ENCODE results near the gene GFY.
"Not testable (repeated sequence)": the region's sequence is repeated elsewhere in the genome, so short reads cannot be mapped to it uniquely, and the experiment has no call there.

GFY gene

GRCh38 chr19:49458567-49458903, 33.3 kb downstream of the GFY start:
- no peak for DNase-seq (ENCODE audit: low read depth)
- TF ChIP-seq CTCF (IDR thresholded peaks at IDR 0.05; ENCODE audit: control insufficient read depth, insufficient read depth, low read depth, low read length, missing control alignments), result no peak
- no peak overlapping the region for H3K4me3 ChIP-seq (ENCODE audit: control insufficient read depth, low read depth, low read length)

GRCh38 chr19:49459388-49459787, 34.2 kb downstream of the GFY start:
- no peak for TF ChIP-seq CTCF (IDR thresholded peaks at IDR 0.05; ENCODE audit: control insufficient read depth, insufficient read depth, low read depth, low read length, missing control alignments)
- no peak for DNase-seq (ENCODE audit: low read depth)
- H3K4me3 ChIP-seq (ENCODE audit: control insufficient read depth, low read depth, low read length), result no peak overlapping the region

DNA sequence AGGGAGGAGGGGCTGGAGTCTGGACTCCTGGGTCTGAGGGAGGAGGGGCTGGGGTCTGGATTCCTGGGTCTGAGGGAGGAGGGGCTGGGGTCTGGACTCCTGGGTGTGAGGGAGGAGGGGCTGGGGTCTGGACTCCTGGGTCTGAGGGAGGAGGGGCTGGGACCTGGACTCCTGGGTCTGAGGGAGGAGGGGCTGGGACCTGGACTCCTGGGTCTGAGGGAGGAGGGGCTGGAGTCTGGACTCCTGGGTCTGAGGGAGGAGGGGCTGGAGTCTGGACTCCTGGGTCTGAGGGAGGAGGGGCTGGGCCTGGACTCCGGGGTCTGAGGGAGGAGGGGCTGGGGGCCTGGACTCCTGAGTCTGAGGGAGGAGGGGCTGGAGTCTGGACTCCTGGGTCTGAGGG, 35.9 kb downstream of the GFY start:
- not testable (repeated sequence) for H3K4me3 ChIP-seq (ENCODE audit: control insufficient read depth, low read depth, low read length); DNase-seq (ENCODE audit: low read depth)

DNA sequence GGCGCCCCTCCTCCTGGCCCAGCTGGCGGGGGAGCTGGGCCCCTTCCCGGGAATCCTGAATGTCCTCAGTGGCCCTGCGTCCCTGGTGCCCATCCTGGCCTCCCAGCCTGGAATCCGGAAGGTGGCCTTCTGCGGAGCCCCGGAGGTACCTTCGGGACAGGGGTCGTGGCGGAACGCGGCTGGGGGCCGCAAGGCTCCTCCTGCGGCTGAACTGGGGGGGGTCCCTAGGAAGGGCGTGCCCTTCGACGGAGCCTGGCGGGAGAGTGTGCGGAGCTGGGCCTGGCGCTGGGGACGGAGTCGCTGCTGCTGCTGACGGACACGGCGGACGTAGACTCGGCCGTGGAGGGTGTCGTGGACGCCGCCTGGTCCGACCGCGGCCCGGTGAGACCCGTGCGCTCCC, 36.5 kb downstream of the GFY start:
- TF ChIP-seq CTCF (IDR thresholded peaks at IDR 0.05; ENCODE audit: control insufficient read depth, insufficient read depth, low read depth, low read length, missing control alignments), result no peak
- no peak for DNase-seq (ENCODE audit: low read depth)
- no peak overlapping the region for H3K4me3 ChIP-seq (ENCODE audit: control insufficient read depth, low read depth, low read length)

DNA sequence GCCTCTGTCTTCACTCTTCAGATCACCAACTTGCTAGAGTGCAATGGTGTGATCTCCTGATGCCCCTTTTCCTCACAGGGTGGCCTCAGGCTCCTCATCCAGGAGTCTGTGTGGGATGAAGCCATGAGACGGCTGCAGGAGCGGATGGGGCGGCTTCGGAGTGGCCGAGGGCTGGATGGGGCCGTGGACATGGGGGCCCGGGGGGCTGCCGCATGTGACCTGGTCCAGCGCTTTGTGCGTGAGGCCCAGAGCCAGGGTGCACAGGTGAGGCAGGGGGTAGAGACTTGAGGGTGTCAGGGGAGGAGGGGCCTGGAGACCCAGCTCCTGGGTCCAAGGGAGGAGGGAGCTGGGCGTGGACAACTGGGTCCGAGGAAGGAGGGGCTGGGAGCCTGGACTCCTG, 37.3 kb downstream of the GFY start:
- no peak for TF ChIP-seq CTCF (IDR thresholded peaks at IDR 0.05; ENCODE audit: control insufficient read depth, insufficient read depth, low read depth, low read length, missing control alignments)
- DNase-seq (ENCODE audit: low read depth), result no peak

GRCh38 chr19:49463960-49464740, 39.0 kb downstream of the GFY start:
- TF ChIP-seq CTCF (IDR thresholded peaks at IDR 0.05; ENCODE audit: control insufficient read depth, insufficient read depth, low read depth, low read length, missing control alignments), result no peak
- no peak for DNase-seq (ENCODE audit: low read depth)

More for the DNA sequence above, 37.3 kb downstream of the GFY start:
- H3K4me3 ChIP-seq (ENCODE audit: control insufficient read depth, low read depth, low read length), result no peak overlapping the region

DNA sequence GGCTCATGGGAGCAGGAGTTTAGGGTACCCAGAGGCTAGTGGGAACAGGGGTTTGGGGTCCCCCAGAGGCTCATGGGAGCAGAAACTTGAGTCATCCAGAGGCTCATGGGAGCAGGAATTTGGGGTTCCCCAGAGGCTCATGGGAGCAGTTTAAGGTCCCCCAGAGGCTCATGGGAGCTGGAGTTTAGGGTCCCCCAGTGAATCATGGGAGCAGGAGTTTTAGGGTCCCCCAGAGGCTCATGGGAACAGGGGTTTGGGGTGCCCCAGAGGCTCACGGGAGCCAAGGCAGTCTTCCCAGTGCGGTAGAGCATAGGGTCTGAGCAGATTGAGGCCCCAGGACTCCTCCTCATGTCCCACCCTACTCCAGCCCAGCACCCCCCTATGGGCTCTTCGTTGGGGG, 40.2 kb downstream of the GFY start:
- no peak overlapping the region for H3K4me3 ChIP-seq (ENCODE audit: control insufficient read depth, low read depth, low read length)
- no peak for TF ChIP-seq CTCF (IDR thresholded peaks at IDR 0.05; ENCODE audit: control insufficient read depth, insufficient read depth, low read depth, low read length, missing control alignments)
- no peak for DNase-seq (ENCODE audit: low read depth)

More at GRCh38 chr19:49463960-49464740, 39.0 kb downstream of the GFY start:
- H3K4me3 ChIP-seq (ENCODE audit: control insufficient read depth, low read depth, low read length), result no peak overlapping the region

Data from AG09309 (cell line).